Islet precursor cell (in vitro differentiated cells): ENCODE data around the gene AHCYL2.
A peak's percentile ranks its signal among the peaks of the same experiment; 100 is the strongest.
"Not testable (repeated sequence)": the region's sequence is repeated elsewhere in the genome, so short reads cannot be mapped to it uniquely, and the experiment has no call there.

Experiments
- DNase-seq: peaks from one replicate; pipeline ENCODE4 v3.0.0-alpha.2; 2018

Gene AHCYL2

DNA sequence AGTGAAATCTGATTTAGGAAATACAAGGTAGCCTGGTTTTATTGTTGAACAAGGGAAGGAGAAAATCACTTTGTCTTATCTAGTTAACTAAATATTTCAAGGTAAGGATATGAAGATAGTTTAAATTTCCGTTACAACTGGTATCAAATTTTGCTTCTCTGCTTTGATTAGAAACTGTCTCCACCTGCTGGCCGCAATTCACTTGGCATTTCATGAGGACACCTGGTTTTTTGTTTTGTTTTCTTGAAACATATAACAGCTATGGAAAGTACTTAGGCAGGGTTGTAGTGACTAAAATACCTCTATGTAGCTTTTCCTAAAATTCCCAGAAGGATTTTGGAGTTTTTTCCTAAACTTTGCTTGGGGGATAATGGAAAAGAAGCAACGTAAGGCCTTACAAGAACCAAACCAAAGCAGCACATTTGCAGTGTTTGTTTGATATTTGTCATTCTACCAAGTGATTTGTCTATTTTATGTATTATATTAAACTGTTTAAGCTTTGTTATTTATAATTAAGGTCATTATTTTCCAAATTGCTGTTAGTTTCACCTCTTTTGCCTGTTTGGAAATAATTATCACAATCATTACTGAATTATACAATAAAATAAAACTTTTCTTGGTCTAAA is 73.6 kb downstream of the AHCYL2 start:
- DNase-seq = peak; percentile 52

DNA sequence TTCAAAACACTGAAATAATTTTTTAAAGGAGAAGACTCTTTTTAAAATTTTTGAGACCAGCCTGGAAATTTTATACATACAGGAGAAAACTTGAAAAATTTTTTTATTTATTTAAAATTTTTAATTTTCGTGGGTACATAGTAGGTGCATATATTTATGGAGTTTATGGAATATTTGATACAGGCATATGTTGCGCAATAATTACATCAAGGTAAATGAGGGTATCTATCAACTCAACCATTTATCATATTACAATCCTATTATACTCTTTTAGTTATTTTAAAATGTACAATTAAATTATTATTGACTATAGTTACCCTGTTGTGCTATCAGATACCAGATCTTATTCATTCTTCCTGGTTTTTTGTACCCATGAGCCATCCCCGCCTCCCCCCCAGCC is 75.1 kb downstream of the AHCYL2 start:
- DNase-seq = no peak

DNA sequence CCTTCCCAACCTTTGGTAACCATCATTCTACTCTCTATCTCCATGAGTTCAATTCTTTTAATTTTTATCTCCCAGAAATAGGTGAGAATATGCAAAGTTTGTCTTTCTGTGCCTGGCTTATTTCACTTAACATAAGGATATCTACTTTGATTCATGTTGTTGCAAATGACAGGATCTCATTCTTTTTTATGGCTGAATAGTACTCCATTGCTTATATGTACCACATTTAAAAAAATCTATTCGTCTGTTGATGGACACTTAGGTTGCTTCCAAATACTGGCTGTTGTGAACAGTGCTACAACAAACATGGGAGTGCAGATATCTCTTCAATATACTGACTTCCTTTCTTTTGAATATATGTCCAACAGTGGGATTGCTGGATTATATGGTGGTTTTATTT is 75.5 kb downstream of the AHCYL2 start:
- DNase-seq = not testable (repeated sequence)

- DNase-seq = no peak
Measured at GRCh38 chr7:129307592-129307991, 82.8 kb downstream of the AHCYL2 start.

DNA sequence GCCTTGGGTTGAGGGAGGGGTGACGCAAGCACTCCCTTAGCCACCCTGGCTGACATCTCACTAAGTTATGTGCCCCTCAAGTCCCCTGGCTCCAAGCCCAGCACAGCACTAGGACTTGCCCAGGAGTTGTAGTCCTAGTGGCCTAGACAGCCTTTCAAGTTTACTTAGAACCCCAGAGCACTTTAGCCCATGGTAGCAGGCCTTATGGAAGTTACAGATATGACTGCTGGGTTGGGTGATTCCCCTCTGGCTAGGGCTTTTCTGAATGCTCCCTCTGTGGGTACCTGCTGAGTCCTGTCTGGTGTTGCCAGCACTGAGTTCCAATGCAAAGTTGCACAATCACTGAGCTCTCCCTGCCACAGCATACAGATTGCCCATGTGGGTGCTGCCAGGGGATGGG is 83.2 kb downstream of the AHCYL2 start:
- no peak for DNase-seq

DNA sequence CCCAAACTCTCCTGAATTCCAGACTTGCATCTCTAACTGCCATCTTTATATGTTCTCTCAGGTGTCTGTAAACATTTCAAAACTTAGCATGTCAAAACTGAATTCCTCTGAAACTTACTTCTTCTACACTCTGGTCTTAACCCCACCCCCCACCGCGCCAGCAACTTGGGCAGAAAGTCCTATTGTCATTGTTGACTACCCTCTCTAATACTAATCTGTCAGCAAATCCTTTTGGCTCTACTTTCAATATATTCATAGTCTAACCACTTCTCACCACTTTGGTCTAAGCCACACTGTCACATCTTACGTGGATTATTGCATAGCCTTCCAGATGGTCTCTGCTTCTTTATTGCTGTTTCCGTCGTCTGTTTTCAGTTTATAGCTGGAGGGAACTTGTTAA is 86.6 kb downstream of the AHCYL2 start:
- DNase-seq = no peak

- DNase-seq = no peak
Measured at GRCh38 chr7:129313282-129313681, 88.5 kb downstream of the AHCYL2 start.

DNA sequence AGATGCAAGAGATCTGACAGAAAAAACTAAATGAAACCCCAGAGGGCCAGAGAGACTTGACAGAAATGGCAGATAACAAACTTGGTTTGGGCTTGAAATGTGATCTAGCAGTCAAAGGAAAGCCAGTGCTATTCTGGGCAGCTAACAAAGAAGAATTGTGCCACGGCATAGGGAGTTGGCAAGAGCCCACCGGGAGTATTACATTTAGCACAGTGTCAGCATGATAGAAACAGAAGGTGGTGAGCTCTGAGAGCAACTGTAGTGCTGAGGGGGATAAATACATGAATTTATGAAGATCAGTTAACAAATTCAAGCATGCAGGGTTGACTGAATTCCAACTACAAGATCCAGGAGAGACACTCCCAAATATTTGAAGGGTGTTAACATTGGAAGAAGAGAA is 91.1 kb downstream of the AHCYL2 start:
- DNase-seq = no peak

DNA sequence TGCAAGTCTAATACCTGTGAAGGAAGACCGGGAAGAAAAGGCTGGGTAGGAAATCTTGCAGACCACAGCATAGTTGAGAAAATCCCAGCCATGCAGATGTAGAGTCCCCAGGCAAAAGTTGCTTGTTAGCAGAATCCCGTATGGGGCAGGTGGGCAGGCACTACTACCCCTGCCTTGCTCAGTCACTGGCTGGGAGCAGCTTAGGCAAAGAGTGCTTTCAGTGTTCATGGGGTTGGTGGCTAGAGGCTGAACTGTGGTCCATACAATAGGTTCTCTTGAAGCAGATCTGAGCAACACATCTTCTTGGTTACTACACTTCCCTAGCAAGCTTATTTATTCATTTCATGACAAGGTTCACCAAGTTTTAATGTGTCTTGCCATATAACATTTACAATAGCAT is 92.6 kb downstream of the AHCYL2 start:
- DNase-seq = no peak

DNA sequence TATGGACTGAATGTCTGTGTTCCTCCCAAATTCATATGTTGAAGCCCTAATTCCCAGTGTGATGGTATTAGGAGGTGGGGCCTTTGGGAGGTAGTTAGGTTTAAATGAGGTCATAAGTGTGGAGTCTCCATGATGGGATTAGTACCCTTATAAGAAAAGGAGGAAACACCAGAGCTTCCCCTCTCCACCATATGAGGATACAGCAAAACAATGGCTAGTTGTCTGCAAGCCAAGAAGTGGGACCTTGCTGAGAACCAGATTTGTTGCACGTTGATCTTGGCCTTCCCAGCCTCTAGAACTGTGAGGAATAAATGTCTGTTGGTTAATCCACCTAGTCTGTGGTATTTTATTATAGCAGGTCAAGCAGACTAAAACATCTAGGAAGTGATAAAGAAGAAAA is 102.2 kb downstream of the AHCYL2 start:
- DNase-seq = no peak

DNA sequence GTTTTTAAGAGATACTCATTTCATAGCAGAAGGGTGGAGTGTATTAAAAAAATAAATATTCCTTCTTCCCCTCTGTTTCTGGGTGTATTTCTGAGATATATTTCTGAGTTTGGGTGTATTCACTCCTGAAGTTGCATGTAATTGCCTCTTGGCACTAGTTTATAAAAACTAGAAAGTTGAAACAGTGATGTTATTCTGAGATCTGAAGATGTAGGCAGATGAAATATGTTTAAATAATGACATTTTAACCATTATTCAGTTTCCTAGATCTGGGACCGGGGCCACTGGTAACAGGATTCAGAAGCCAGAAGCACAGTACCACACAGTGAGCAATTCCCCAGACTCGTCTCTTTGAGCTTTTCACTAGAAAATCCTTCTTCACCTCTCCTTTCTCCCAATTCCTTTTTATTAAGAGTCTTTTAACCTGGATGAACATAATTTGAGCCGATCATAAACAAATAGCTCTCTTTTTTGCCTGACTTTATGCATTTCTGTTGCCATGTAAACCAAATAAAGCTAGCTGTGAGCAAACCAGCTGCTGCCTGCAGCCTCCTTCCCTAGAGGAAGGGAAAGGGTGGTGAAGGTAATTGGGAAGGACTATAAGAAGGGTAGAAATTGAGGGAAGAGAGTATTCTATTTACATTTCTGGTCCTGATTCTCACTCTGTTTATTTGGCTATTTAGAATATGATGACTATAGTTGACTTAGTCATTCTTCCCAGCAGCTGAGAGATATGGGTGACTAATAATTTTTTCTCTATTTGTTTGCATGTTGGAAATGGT is 107.6 kb downstream of the AHCYL2 start:
- DNase-seq = no peak

GRCh38 chr7:129334473-129334872 is 109.6 kb downstream of the AHCYL2 start:
- no peak for DNase-seq

GRCh38 chr7:129338450-129338849 is 113.6 kb downstream of the AHCYL2 start:
- no peak for DNase-seq

GRCh38 chr7:129341212-129341611 is 116.4 kb downstream of the AHCYL2 start:
- no peak for DNase-seq

GRCh38 chr7:129341816-129342806 is 117.3 kb downstream of the AHCYL2 start:
- DNase-seq = no peak

DNA sequence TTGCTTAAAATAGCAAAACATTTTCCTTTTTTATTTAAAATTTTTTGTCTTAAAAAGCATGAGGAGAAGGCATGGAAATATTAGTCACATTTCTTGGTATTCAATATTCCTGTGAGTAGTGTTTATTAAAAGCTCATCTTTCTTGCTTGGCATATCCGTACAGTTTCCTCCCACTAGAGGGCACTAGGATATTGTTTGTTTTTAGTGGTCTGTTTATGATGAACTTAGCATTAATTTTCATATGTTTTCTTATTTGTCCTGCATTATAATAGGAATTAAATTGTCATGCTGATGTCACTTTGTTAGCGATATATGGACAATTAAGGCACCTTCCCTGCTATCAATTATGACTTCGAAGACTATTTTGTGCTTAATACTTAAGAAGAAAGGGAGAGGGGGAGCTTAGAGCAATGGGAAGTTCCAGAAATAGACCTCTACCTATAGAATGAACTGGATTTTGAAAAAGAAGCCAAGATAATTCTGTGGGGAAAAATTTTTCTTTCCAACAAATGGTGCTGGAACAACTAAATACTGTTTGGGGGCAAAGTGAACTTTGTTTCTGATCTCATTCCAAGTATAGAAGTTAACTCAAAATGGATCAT is 118.4 kb downstream of the AHCYL2 start:
- DNase-seq = no peak

GRCh38 chr7:129347330-129347729 is 122.5 kb downstream of the AHCYL2 start:
- no peak for DNase-seq

DNA sequence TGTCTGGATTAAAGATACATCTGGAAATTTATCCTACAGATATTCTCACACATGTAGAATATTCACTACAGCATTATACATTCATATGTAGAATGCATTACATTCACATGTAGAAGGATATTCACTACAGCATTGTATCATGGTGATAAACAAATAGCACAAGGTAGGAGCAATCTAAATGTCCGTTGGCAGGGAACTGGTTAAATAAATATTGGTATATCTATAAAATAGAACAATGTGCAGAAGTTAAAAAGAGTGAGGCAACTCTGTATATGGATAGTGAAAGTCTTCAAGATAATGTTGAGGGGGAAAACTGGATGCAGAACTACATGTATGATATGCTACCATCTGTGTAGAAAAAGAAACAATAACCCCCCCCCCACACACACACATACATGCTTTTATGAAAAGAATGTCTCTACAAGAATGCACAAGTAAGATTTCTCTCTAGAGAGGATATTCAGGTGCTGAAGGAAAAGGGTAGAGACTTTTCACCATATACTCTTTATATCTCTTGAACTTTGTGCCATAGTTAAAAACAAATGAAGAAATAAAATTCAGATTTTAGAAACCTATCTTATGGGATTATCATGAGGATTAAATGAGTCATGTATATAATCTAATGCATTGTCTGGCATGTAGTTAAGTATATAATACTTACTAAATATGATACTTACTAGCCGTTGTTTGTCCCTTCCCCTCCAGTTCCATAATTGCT is 123.4 kb downstream of the AHCYL2 start:
- DNase-seq = no peak

GRCh38 chr7:129351320-129351719 is 126.5 kb downstream of the AHCYL2 start:
- no peak for DNase-seq

DNA sequence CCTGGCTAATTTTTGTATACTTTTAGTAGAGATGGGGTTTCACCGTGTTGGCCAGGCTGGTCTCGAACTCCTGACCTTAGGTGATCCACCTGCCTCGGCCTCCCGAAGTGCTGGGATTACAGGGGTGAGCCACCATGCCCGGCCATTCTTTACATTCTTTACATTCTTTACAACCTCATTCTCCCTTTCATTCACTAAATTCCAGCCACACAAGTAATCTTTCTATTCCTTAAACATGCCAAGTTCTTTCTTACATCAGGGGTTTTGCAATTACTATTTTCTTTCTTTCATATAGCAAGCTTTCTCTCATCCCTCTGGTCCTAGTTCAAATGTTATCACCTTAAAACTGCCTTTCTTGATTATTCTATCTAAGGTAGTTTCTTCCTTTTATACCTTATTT is 128.3 kb downstream of the AHCYL2 start:
- DNase-seq = not testable (repeated sequence)

DNA sequence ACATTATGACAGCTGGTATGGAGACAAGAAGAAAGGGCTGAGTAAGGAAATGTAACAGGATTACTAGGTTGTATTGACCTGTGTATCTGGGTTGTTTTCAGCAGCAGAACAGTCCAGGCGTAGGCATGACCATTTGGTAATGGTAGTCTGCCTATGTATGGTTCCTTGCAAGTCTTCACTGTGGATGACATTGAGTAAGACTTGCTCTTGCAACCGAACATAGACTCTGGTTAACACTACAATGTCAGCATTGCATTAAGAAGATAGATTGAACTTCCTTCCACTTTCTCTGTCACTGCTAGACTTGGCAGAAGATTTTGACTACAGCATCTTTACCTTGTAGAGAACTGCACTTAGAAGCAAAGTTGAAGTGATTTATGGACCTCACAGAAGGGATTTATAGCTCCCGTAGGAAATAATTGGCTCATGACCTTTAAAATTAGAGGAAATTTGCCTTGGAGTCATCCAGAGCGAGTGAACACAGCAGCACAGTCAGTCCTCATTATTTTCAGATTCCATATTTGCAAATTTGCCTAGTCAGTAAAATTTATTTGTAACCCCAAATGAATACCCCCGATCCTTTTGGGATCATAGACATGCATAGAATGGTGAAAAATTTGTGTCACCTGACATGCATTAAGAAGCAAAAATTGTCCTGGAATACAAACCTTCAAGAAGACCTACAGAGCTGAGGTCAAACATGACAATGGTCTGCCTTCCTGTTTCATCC is 129.8 kb downstream of the AHCYL2 start:
- no peak for DNase-seq

DNA sequence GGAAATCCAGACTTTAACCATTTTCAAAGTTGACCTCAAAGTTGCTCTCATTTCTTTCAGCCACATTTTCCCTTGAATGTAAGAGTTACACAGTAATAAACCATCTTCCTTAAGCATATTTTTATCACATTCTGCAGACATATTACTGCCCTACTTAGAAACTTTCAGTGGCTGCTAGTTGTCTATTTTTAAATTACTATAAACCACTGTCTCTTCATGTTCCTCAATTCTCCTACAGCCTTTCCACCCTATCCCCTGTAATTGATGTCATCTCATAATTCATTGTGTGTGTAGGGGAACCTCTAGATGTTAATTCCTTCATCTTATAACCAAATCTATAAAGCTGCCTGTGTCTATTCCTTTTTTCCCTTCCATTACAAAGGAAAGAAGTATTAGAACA is 131.3 kb downstream of the AHCYL2 start:
- no peak for DNase-seq
